Caco-2 (cell line): ENCODE measurements around the gene NR5A2. TPM values are rescaled to one million over a fixed set of nuclear protein-coding genes. Genes with fewer than 3 reads are reported as not detected.

ENCODE experiments used
- BruUV-seq: library from RNA; stranded (reverse); fragments of 400-500 nt; replicated peaks from 2 replicates; lab custom pipeline; 2021; lab: Mats Ljungman, UMichigan
- CTCF ChIA-PET: fragments of 300-600 bp; sonication (Branson Sonifier 250); formaldehyde crosslinking; loops from one replicate; lab custom pipeline; 2022; ENCODE audit warnings: antibody characterized with exemption; lab: Charles Lee
- POLR2A ChIA-PET: fragments of 300-600 bp; sonication (Branson Sonifier 250); formaldehyde crosslinking; loops from one replicate; lab custom pipeline; 2022; ENCODE audit warnings: antibody characterized with exemption; lab: Charles Lee
- DNase-seq, 2 experiments: peaks; one replicate each; pipeline versions ENCODE4 v3.0.0 to v3.0.0-alpha.2; 2020 to 2022
- H3K27me3 ChIP-seq: replicated peaks from 2 replicates; pipeline ENCODE4 v1.6.0; 2011; ENCODE audit warnings: low read length; ENCODE audit not compliant: control insufficient read depth, insufficient read depth
- H3K36me3 ChIP-seq: 2 replicates; pipeline ENCODE4 v1.5.1; 2011; ENCODE audit warnings: low read length; ENCODE audit not compliant: control insufficient read depth, insufficient read depth
- H3K4me1 ChIP-seq: fragments of 250-450 bp; sonication (Bioruptor Pico); 2 replicates; pipeline ENCODE4 v1.5.1; 2020; ENCODE audit warnings: mild to moderate bottlenecking
- H3K4me3 ChIP-seq: 2 replicates; pipeline ENCODE4 v1.5.1; 2011; ENCODE audit warnings: low read depth, mild to moderate bottlenecking, control low read depth, low read length
- H3K9me3 ChIP-seq: fragments of 250-450 bp; sonication (Bioruptor Pico); 2 replicates; pipeline ENCODE4 v1.5.1; 2020; ENCODE audit warnings: mild to moderate bottlenecking, moderate library complexity
- H3K27ac Mint-ChIP-seq: one replicate; pipeline ENCODE4 v1.8.0; 2022; ENCODE audit warnings: mixed read lengths; ENCODE audit not compliant: unreplicated experiment
- H3K27me3 Mint-ChIP-seq: one replicate; pipeline ENCODE4 v1.8.0; 2022; ENCODE audit warnings: mixed read lengths; ENCODE audit not compliant: insufficient read depth, unreplicated experiment
- H3K36me3 Mint-ChIP-seq: one replicate; pipeline ENCODE4 v1.8.0; 2022; ENCODE audit warnings: mild to moderate bottlenecking, mixed read lengths; ENCODE audit not compliant: insufficient read depth, unreplicated experiment
- H3K4me1 Mint-ChIP-seq: one replicate; pipeline ENCODE4 v1.8.0; 2022; ENCODE audit warnings: low read depth, mixed read lengths; ENCODE audit not compliant: unreplicated experiment
- H3K4me3 Mint-ChIP-seq: one replicate; pipeline ENCODE4 v1.8.0; 2022; ENCODE audit warnings: mild to moderate bottlenecking, moderate library complexity, mixed read lengths; ENCODE audit not compliant: unreplicated experiment
- H3K9me3 Mint-ChIP-seq: one replicate; pipeline ENCODE4 v1.8.0; 2022; ENCODE audit warnings: mixed read lengths; ENCODE audit not compliant: unreplicated experiment
- intact Hi-C: fragments of 100-400 bp; cut with micrococcal nuclease; formaldehyde crosslinking; loops from one replicate; pipeline ENCODE4 v1.10.0; 2022; ENCODE audit not compliant: unreplicated experiment
- total RNA-seq: library from RNA; stranded (reverse); gene quantifications from 2 replicates; pipeline ENCODE4 v1.2.3, GENCODE V29; 2022
- TF ChIP-seq, protein P1 (sequence below), 2 experiments: fragments of 200-600 bp in 1 of 2; IDR thresholded peaks; 1 replicate in 1 of 2; 2 replicates in 1 of 2; pipeline versions ENCODE4 v1.5.1 to v1.8.0; 2011 to 2022; ENCODE audit warnings: antibody characterized with exemption in 1 of 2, control low read depth in 1 of 2, inconsistent platforms in 1 of 2, low read depth in 1 of 2, low read length in 1 of 2, mild to moderate bottlenecking in 1 of 2, moderate library complexity in 1 of 2; ENCODE audit not compliant: insufficient read depth in 1 of 2, severe bottlenecking in 1 of 2, unreplicated experiment in 1 of 2

NR5A2 gene
- total RNA-seq, 1 experiment from 2014 or later, result 6.5 TPM

DNA sequence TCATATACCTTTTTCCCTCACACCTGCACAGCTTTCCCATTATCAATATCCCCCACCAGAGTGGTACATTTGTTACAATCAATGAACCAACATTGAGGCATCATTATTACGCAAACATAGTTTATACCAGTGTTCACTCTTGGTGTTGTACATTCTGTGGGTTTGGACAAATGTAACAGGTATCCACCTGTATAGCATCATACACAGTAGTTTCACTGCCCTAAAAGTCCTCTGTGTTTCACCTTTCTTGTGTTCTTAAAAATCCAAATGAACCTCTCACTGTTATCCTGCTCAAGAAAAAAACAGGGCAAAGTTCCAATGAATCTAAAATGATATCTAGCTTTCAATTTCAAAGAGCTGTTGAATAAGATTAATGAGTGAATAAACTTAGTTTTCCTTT is 45.9 kb upstream of the NR5A2 start:
- no peak for DNase-seq
- 0 out of 2 replicates have a peak, but pooled peaks cover 5% of the 10 kb centered on the region for H3K4me1 ChIP-seq
- no peak overlapping the region for H3K4me3 ChIP-seq
- Mint-ChIP-seq H3K27ac (no peak overlapping the region), H3K4me3 (no peak overlapping the region), H3K27me3 (no peaks in the 10 kb centered on the region), H3K9me3 (no peaks in the 10 kb centered on the region), H3K36me3 (no peaks in the 10 kb centered on the region), H3K4me1 (peaks cover 12% of the 10 kb centered on the region)
- POLR2A ChIA-PET, result no interaction called here
- H3K27me3 ChIP-seq, result no peaks in the 10 kb centered on the region
- H3K9me3 ChIP-seq, result no peaks in the 10 kb centered on the region
- intact Hi-C loops, result no loop called here
- TF ChIP-seq, protein P1, sequence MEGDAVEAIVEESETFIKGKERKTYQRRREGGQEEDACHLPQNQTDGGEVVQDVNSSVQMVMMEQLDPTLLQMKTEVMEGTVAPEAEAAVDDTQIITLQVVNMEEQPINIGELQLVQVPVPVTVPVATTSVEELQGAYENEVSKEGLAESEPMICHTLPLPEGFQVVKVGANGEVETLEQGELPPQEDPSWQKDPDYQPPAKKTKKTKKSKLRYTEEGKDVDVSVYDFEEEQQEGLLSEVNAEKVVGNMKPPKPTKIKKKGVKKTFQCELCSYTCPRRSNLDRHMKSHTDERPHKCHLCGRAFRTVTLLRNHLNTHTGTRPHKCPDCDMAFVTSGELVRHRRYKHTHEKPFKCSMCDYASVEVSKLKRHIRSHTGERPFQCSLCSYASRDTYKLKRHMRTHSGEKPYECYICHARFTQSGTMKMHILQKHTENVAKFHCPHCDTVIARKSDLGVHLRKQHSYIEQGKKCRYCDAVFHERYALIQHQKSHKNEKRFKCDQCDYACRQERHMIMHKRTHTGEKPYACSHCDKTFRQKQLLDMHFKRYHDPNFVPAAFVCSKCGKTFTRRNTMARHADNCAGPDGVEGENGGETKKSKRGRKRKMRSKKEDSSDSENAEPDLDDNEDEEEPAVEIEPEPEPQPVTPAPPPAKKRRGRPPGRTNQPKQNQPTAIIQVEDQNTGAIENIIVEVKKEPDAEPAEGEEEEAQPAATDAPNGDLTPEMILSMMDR (IDR thresholded peaks at IDR 0.05; ENCODE audit: insufficient read depth in 1 of 2, low read depth in 1 of 2, low read length in 1 of 2, severe bottlenecking in 1 of 2, unreplicated experiment in 1 of 2), result no peak
- no peaks in the 10 kb centered on the region for H3K36me3 ChIP-seq
- CTCF ChIA-PET, result no interaction called here
- BruUV-seq, result no TSS peak

DNA sequence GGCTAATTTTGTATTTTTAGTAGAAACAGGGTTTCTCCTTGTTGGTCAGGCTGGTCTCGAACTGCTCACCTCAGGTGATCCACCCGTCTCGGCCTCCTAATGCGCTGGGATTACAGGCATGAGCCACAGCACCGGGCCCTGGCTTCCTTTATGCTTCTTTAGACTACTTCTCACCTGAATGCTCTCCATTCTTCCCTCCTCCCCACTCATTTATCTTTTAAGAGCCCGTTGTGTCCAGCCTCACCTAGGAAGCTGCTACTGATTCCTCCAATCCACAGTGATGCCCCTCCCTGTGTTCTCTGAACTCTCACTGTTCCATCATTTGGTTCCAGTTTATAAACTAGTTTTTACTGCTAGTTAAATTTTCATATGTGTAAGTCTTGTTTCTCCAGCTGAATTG is 44.9 kb upstream of the NR5A2 start:
- Histone ChIP-seq H3K9me3 (no peaks in the 10 kb centered on the region), H3K27me3 (no peaks in the 10 kb centered on the region), H3K4me3 (no peak overlapping the region), H3K36me3 (no peaks in the 10 kb centered on the region), H3K4me1 (no peaks in the 10 kb centered on the region)
- intact Hi-C loops, result no loop called here
- ChIA-PET POLR2A (no interaction called here), CTCF (no interaction called here)
- no peaks in the 10 kb centered on the region for H3K36me3 Mint-ChIP-seq
- TF ChIP-seq, protein P1 (IDR thresholded peaks at IDR 0.05; ENCODE audit: insufficient read depth in 1 of 2, low read depth in 1 of 2, low read length in 1 of 2, severe bottlenecking in 1 of 2, unreplicated experiment in 1 of 2), result no peak
- no peaks in the 10 kb centered on the region for H3K27me3 Mint-ChIP-seq
- BruUV-seq, result no TSS peak
- H3K27ac Mint-ChIP-seq, result no peak overlapping the region
- no peaks in the 10 kb centered on the region for H3K9me3 Mint-ChIP-seq
- H3K4me3 Mint-ChIP-seq, result no peak overlapping the region
- DNase-seq, result no peak
- peaks cover 6% of the 10 kb centered on the region for H3K4me1 Mint-ChIP-seq

DNA sequence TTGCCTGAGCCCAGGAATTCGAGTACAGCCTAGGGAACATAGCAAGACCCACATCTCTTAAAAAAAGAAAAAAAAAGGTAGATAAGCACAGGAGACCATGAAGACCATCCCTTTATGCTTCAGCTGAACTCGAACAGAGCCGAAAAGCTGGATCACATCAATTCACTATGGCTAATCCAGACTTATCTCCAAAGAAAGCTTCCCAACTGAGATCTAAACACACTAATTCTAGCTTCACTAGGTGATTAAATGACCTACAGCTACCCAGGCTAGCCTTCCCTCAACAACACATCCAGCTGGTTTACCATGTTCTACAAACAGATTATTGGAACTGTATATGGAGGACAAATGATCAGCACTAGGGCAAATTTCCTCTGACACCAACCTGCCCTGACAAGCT is 44.0 kb upstream of the NR5A2 start:
- Histone ChIP-seq H3K9me3 (no peaks in the 10 kb centered on the region), H3K36me3 (no peaks in the 10 kb centered on the region), H3K4me3 (no peak overlapping the region), H3K4me1 (no peaks in the 10 kb centered on the region), H3K27me3 (no peaks in the 10 kb centered on the region)
- intact Hi-C loops, result no loop called here
- no peak overlapping the region for H3K27ac Mint-ChIP-seq
- BruUV-seq, result no TSS peak
- H3K36me3 Mint-ChIP-seq, result no peaks in the 10 kb centered on the region
- DNase-seq, result no peak
- H3K4me1 Mint-ChIP-seq, result peaks cover 6% of the 10 kb centered on the region
- POLR2A ChIA-PET, result no interaction called here
- TF ChIP-seq, protein P1 (IDR thresholded peaks at IDR 0.05; ENCODE audit: insufficient read depth in 1 of 2, low read depth in 1 of 2, low read length in 1 of 2, severe bottlenecking in 1 of 2, unreplicated experiment in 1 of 2), result no peak
- H3K9me3 Mint-ChIP-seq, result no peaks in the 10 kb centered on the region
- CTCF ChIA-PET, result no interaction called here
- no peak overlapping the region for H3K4me3 Mint-ChIP-seq
- no peaks in the 10 kb centered on the region for H3K27me3 Mint-ChIP-seq
